HepG2 (cell line): Measurements from ENCODE around the gene TBC1D5. TPM values are rescaled to one million over a fixed set of nuclear protein-coding genes. Genes with fewer than 3 reads are reported as not detected.

Experiments
- ATAC-seq: fragments of 200-7000 bp; cut with Tn5 transposase; 3 replicates; pipeline ENCODE4 v1.9.1; 2020; ENCODE audit warnings: mild to moderate bottlenecking, moderate library complexity
- BruUV-seq: library from RNA; stranded (reverse); fragments of 400-500 nt; replicated peaks from 2 replicates; lab custom pipeline; 2021; lab: Mats Ljungman, UMichigan
- CTCF ChIA-PET: fragments of 300-600 bp; formaldehyde crosslinking; extraction: SDS; loops from one replicate; lab custom pipeline; 2021; ENCODE audit warnings: low total read pairs, inconsistent platforms, low intra/inter-chr PET ratio; lab: Yijun Ruan, JAX
- POLR2A ChIA-PET: fragments of 350-600 bp; sonication (Branson Sonifier 250); formaldehyde crosslinking; loops from one replicate; lab custom pipeline; 2020; ENCODE audit warnings: antibody characterized with exemption, inconsistent platforms; lab: Yijun Ruan, JAX
- DNase-seq: peaks from one replicate; pipeline ENCODE4 v3.0.0-alpha.2; 2015; ENCODE audit warnings: low spot score
- FAIRE-seq: peaks from 3 replicates; lab custom pipeline; 2011; peaks lifted over from hg19 to GRCh38; lab: Jason Lieb, UNC
- H2AFZ ChIP-seq: one replicate; pipeline ENCODE4 v1.6.1; 2011; ENCODE audit warnings: low read length, inconsistent platforms
- H3K27ac ChIP-seq: fragments of 300-600 bp; 3 replicates; pipeline ENCODE4 v1.8.0; 2011; ENCODE audit warnings: mixed run types, mild to moderate bottlenecking, mixed read lengths, low read length, inconsistent platforms; ENCODE audit not compliant: insufficient read depth; ENCODE audit errors: extremely low read length
- H3K27me3 ChIP-seq, 2 experiments: fragments of 200-600 bp in 1 of 2; 2 replicates in 1 of 2; 3 replicates in 1 of 2; pipeline versions ENCODE4 v1.6.0 to v1.8.0; 2011; ENCODE audit warnings: low read length in 2 of 2, mild to moderate bottlenecking in 2 of 2, moderate library complexity in 2 of 2, inconsistent platforms in 1 of 2; ENCODE audit not compliant: insufficient read depth in 2 of 2, control insufficient read depth in 1 of 2
- H3K36me3 ChIP-seq, 2 experiments: fragments of 200-600 bp in 1 of 2; replicated peaks in 1 of 2; 2 replicates in 1 of 2; 3 replicates in 1 of 2; pipeline versions ENCODE4 v1.5.1 to v1.8.0; 2011; ENCODE audit warnings: low read length in 2 of 2, inconsistent platforms in 1 of 2; ENCODE audit not compliant: insufficient read depth in 2 of 2, control insufficient read depth in 1 of 2
- H3K4me1 ChIP-seq: 2 replicates; pipeline ENCODE4 v1.5.1; 2012; ENCODE audit warnings: low read length, inconsistent platforms; ENCODE audit not compliant: insufficient read depth
- H3K4me2 ChIP-seq: 2 replicates; pipeline ENCODE4 v1.6.0; 2011; ENCODE audit warnings: low read depth, low read length, inconsistent platforms
- H3K4me3 ChIP-seq, 3 experiments: fragments of 200-600 bp in 1 of 3; sonication (generic), shearing (Covaris generic) in 1 of 3; replicated peaks in 1 of 3; 2 replicates each; pipeline ENCODE4 v1.5.1; 2011 to 2016; ENCODE audit warnings: low read length in 3 of 3, inconsistent platforms in 2 of 3, low read depth in 2 of 3, mild to moderate bottlenecking in 2 of 3, control low read depth in 1 of 3, mixed read lengths in 1 of 3; ENCODE audit not compliant: insufficient read depth in 1 of 3
- H3K79me2 ChIP-seq: one replicate; pipeline ENCODE4 v1.6.1; 2011; ENCODE audit warnings: low read length, inconsistent platforms; ENCODE audit not compliant: insufficient read depth
- H3K9ac ChIP-seq: 2 replicates; pipeline ENCODE4 v1.6.0; 2011; ENCODE audit warnings: mild to moderate bottlenecking, low read depth, low read length, inconsistent platforms; ENCODE audit not compliant: insufficient read depth
- H3K9me3 ChIP-seq: 2 replicates; pipeline ENCODE4 v1.5.1; 2012; ENCODE audit warnings: mild to moderate bottlenecking, low read length
- H4K20me1 ChIP-seq: 2 replicates; pipeline ENCODE4 v1.6.0; 2011; ENCODE audit warnings: inconsistent platforms, mild to moderate bottlenecking, low read length, moderate library complexity; ENCODE audit not compliant: insufficient read depth
- ARID3A ChIP-seq: IDR thresholded peaks from 2 replicates; pipeline ENCODE4 v1.6.1; 2012; ENCODE audit warnings: low read depth, low read length, improper control_type of control experiment
- CEBPB ChIP-seq: IDR thresholded peaks from 2 replicates; pipeline ENCODE4 v1.6.1; 2011; ENCODE audit warnings: low read depth, low read length, improper control_type of control experiment, borderline replicate concordance
- NR2F6 ChIP-seq, 2 experiments: IDR thresholded peaks; 2 replicates each; pipeline ENCODE4 v1.6.1; 2016; ENCODE audit warnings: antibody characterized with exemption in 1 of 2, mild to moderate bottlenecking in 1 of 2
- TIGD3 ChIP-seq: sonication (generic); formaldehyde crosslinking; IDR thresholded peaks from 2 replicates; pipeline ENCODE4 v1.5.1; 2020; ENCODE audit warnings: mild to moderate bottlenecking, missing genetic modification reagents, borderline replicate concordance
- ZNF20 ChIP-seq: sonication (generic); formaldehyde crosslinking; IDR thresholded peaks from 2 replicates; pipeline ENCODE4 v1.4.0; 2020; ENCODE audit warnings: mild to moderate bottlenecking, moderate library complexity, missing genetic modification reagents
- ZNF614 ChIP-seq: IDR thresholded peaks from 2 replicates; pipeline ENCODE4 v1.6.1; 2018; ENCODE audit warnings: missing biosample characterization, missing genetic modification reagents, inconsistent platforms, borderline replicate concordance
- ZNF646 ChIP-seq: sonication (generic); formaldehyde crosslinking; IDR thresholded peaks from 2 replicates; pipeline ENCODE4 v1.9.0; 2021; ENCODE audit warnings: mild to moderate bottlenecking, missing genetic modification reagents
- ZNF776 ChIP-seq: sonication (generic); formaldehyde crosslinking; IDR thresholded peaks from 2 replicates; pipeline ENCODE4 v1.4.0; 2020; ENCODE audit warnings: mild to moderate bottlenecking, missing genetic modification reagents
- WGBS: methylation state at CpG from one replicate; pipeline ENCODE4 v1.1.6; 2017; ENCODE audit warnings: low lambda C conversion rate; 5-methylcytosine and 5-hydroxymethylcytosine counted together
- in situ Hi-C: cut with HindIII; loops from 2 replicates; pipeline ENCODE4 v1.10.0; 2017; ENCODE audit warnings: low pct_unique_long_range_greater_than_20kb; ENCODE audit not compliant: extremely low pct_ligation_motif_present
- intact Hi-C: fragments of 100-400 bp; cut with micrococcal nuclease; formaldehyde crosslinking; loops from one replicate; pipeline ENCODE4 v1.10.0; 2022; ENCODE audit not compliant: unreplicated experiment
- polyA plus RNA-seq, 8 experiments: library from polyadenylated mRNA; depleted of rRNA in 3 of 8; stranded (reverse) in 7 of 8; unstranded in 1 of 8; fragments of >200 nt; fragmentation: Illumina TruSeq in 4 of 8; extraction: Trizol in 4 of 8; gene quantifications; 2 replicates each; pipeline versions ENCODE4 v1.2.1 to v1.2.3, GENCODE V29; 2011 to 2016; ENCODE audit warnings: low read depth in 4 of 8, missing spikeins in 1 of 8, mixed read lengths in 1 of 8; ENCODE audit not compliant: insufficient read depth in 1 of 8
- total RNA-seq, 5 experiments: library from RNA; depleted of rRNA; stranded (reverse); fragments of >200 nt; fragmentation: Illumina TruSeq; extraction: Trizol; gene quantifications; 2 replicates each; pipeline ENCODE4 v1.2.3, GENCODE V29; 2016; ENCODE audit warnings: low read depth in 1 of 5

TBC1D5 gene
- total and polyA plus RNA-seq, 2 of the 13 experiments (the other 11 are each of a cell fraction or from before 2014, with no cell fraction given) = 19.2 to 33.3 TPM

GRCh38 chr3:17744693-17745092 lies 2.3 kb upstream of the TBC1D5 start:
- no peak overlapping the region for H3K9ac ChIP-seq
- H3K27me3 ChIP-seq = no peaks in the 10 kb centered on the region; a peak in 1 of 5 replicates
- no peak overlapping the region for H2AFZ ChIP-seq
- ChIA-PET CTCF (no interaction called here), POLR2A (no interaction called here)
- 62% methylated on average over 3 of the region's 3 CpGs for WGBS
- ATAC-seq = no peak
- in situ Hi-C loops = no loop called here
- no peaks in the 10 kb centered on the region for H4K20me1 ChIP-seq
- no peaks in the 10 kb centered on the region for H3K36me3 ChIP-seq
- intact Hi-C loops = loop anchor here (5.0 kb wide), 1 partner anchor 312 kb away; no protein-coding TSS in a partner anchor
- H3K4me2 ChIP-seq = no peak overlapping the region
- DNase-seq = no peak
- TF ChIP-seq ARID3A (no peak), NR2F6 (IDR thresholded peaks at IDR 0.05) (0 out of 2 replicates have a peak, but pooled peaks have one; percentile 7), NR2F6 (CRISPR knock-in tag; IDR thresholded peaks at IDR 0.05) (no peak), ZNF614 (CRISPR knock-in tag) (peak; percentile 98)
- H3K27ac ChIP-seq = no peak overlapping the region
- H3K79me2 ChIP-seq = peaks cover 16% of the 10 kb centered on the region
- peaks cover 72% of the 10 kb centered on the region for H3K4me1 ChIP-seq
- FAIRE-seq = no peak
- H3K9me3 ChIP-seq = no peaks in the 10 kb centered on the region
- no TSS peak for BruUV-seq
- no peak overlapping the region for H3K4me3 ChIP-seq

GRCh38 chr3:17743658-17743995 lies 1.2 kb upstream of the TBC1D5 start:
- Histone ChIP-seq H4K20me1 (no peaks in the 10 kb centered on the region), H2AFZ (peak overlapping the region; percentile 95), H3K4me1 (peaks cover 72% of the 10 kb centered on the region), H3K4me2 (peak overlapping the region; percentile 82), H3K79me2 (peaks cover 25% of the 10 kb centered on the region), H3K4me3 (peak overlapping the region; percentile 62 to 88 (median 79); a peak in 5 of 6 replicates), H3K36me3 (no peaks in the 10 kb centered on the region), H3K27ac (peak overlapping the region; percentile 98), H3K9me3 (no peaks in the 10 kb centered on the region), H3K9ac (peak overlapping the region; percentile 93), H3K27me3 (no peaks in the 10 kb centered on the region; a peak in 1 of 5 replicates)
- BruUV-seq = no TSS peak
- DNase-seq (no peak), ATAC-seq (no peak), FAIRE-seq (no peak)
- ChIA-PET POLR2A (interaction anchor here (1.0 kb wide), 1 partner anchor 1491 kb away, joined by 3 read pairs; no protein-coding TSS in a partner anchor), CTCF (no interaction called here)
- intact Hi-C loops (loop anchor here (2.0 to 5.0 kb wide), 2 partner anchors 99 to 311 kb away; no protein-coding TSS in a partner anchor), in situ Hi-C loops (no loop called here)
- TF ChIP-seq ZNF20 (no peak), ZNF776 (no peak), ZNF646 (CRISPR knock-in tag) (no peak), TIGD3 (CRISPR knock-in tag) (no peak), CEBPB (no peak)
- 4% methylated on average over 1 of the region's 1 CpG for WGBS
